Stimulated activated naive CD8-positive, alpha-beta T cell treated with anti-CD3 and anti-CD28 coated beads, Interleukin-15, amount 100 ng/mL, for 72 hours (primary cell): ENCODE results near the gene CD244.
"Not testable (repeated sequence)": the region's sequence is repeated elsewhere in the genome, so short reads cannot be mapped to it uniquely, and the experiment has no call there.

Experiments used
- ATAC-seq: fragments of 150-1000 bp; cut with Tn5 transposase; 2 replicates; pipeline ENCODE4 v1.10.0; 2021; ENCODE audit warnings: mild to moderate bottlenecking, moderate library complexity
- DNase-seq, 2 donors: peaks; one replicate each; pipeline ENCODE4 v3.0.0; 2021 to 2022
- H3K27ac Mint-ChIP-seq, 2 donors: one replicate each; pipeline ENCODE4 v1.8.0; 2022; ENCODE audit warnings: mild to moderate bottlenecking in 2 of 2, mixed read lengths in 2 of 2, moderate library complexity in 2 of 2
- H3K27me3 Mint-ChIP-seq: one replicate; pipeline ENCODE4 v1.8.0; 2022; ENCODE audit warnings: mixed read lengths
- H3K4me1 Mint-ChIP-seq: one replicate; pipeline ENCODE4 v1.8.0; 2022; ENCODE audit warnings: mild to moderate bottlenecking, mixed read lengths
- H3K4me3 Mint-ChIP-seq, 2 donors: one replicate each; pipeline ENCODE4 v1.8.0; 2022; ENCODE audit warnings: mild to moderate bottlenecking in 2 of 2, mixed read lengths in 2 of 2, moderate library complexity in 1 of 2
- H3K9me3 Mint-ChIP-seq, 2 donors: one replicate each; pipeline ENCODE4 v1.8.0; 2022; ENCODE audit warnings: mixed read lengths in 2 of 2

Gene CD244

GRCh38 chr1:160862203-160863060 is at the start of gene CD244:
Gene CD244 (minus strand): TSS chr1:160862887. CDS start chr1:160862677, 210 bp downstream.
- Mint-ChIP-seq H3K4me3 (peak within 1 kb of the TSS; percentile 36 to 37), H3K9me3 (no peaks in the 10 kb centered on the region), H3K27ac (peak within 1 kb of the TSS; percentile 14 to 43), H3K4me1 (peaks cover 31% of the 10 kb centered on the region), H3K27me3 (no peaks in the 10 kb centered on the region)
- ATAC-seq (peak; percentile 99), DNase-seq (peak; percentile 51 to 80)

- DNase-seq (no peak), ATAC-seq (no peak)
- H3K27ac Mint-ChIP-seq, result no peak overlapping the region
- peaks cover 7% of the 10 kb centered on the region for H3K27me3 Mint-ChIP-seq
- no peaks in the 10 kb centered on the region for H3K9me3 Mint-ChIP-seq
- H3K4me1 Mint-ChIP-seq, result no peaks in the 10 kb centered on the region
- no peak overlapping the region for H3K4me3 Mint-ChIP-seq
Measured at GRCh38 chr1:160911925-160912324, 49.2 kb upstream of the CD244 start.

- Mint-ChIP-seq H3K9me3 (no peaks in the 10 kb centered on the region), H3K27ac (no peak overlapping the region), H3K4me1 (no peaks in the 10 kb centered on the region), H3K4me3 (no peak overlapping the region), H3K27me3 (peaks cover 6% of the 10 kb centered on the region)
- ATAC-seq, result no peak
- DNase-seq, result no peak
Measured at GRCh38 chr1:160911441-160911840, 48.8 kb upstream of the CD244 start.

GRCh38 chr1:160910170-160910750 is 47.6 kb upstream of the CD244 start:
- no peaks in the 10 kb centered on the region for H3K27me3 Mint-ChIP-seq
- ATAC-seq (no peak), DNase-seq (no peak)
- H3K4me3 Mint-ChIP-seq, result no peak overlapping the region
- H3K9me3 Mint-ChIP-seq, result no peaks in the 10 kb centered on the region
- no peak overlapping the region for H3K27ac Mint-ChIP-seq
- H3K4me1 Mint-ChIP-seq, result no peaks in the 10 kb centered on the region

- H3K4me3 Mint-ChIP-seq, result no peak overlapping the region
- H3K4me1 Mint-ChIP-seq, result no peaks in the 10 kb centered on the region
- DNase-seq (no peak), ATAC-seq (no peak)
- H3K9me3 Mint-ChIP-seq, result no peaks in the 10 kb centered on the region
- no peaks in the 10 kb centered on the region for H3K27me3 Mint-ChIP-seq
- H3K27ac Mint-ChIP-seq, result no peak overlapping the region
Measured at GRCh38 chr1:160907976-160908375, 45.3 kb upstream of the CD244 start.

- H3K4me1 Mint-ChIP-seq, result no peaks in the 10 kb centered on the region
- no peak for DNase-seq
- peaks cover 0 to 1% of the 10 kb centered on the region in 2 donors for H3K9me3 Mint-ChIP-seq
- no peak for ATAC-seq
- H3K27me3 Mint-ChIP-seq, result peaks cover 8% of the 10 kb centered on the region
- H3K27ac Mint-ChIP-seq, result no peak overlapping the region
- H3K4me3 Mint-ChIP-seq, result no peak overlapping the region
Measured at GRCh38 chr1:160905617-160905989, 42.9 kb upstream of the CD244 start.

GRCh38 chr1:160904783-160905616 is 42.3 kb upstream of the CD244 start:
- Mint-ChIP-seq H3K9me3 (peaks cover 0 to 7% of the 10 kb centered on the region in 2 donors), H3K4me3 (no peak overlapping the region), H3K27ac (no peak overlapping the region), H3K27me3 (peaks cover 8% of the 10 kb centered on the region), H3K4me1 (no peaks in the 10 kb centered on the region)
- no peak for ATAC-seq
- no peak for DNase-seq

- DNase-seq, ATAC-seq: not testable (repeated sequence)
Measured at GRCh38 chr1:160902251-160902650, 39.6 kb upstream of the CD244 start.

GRCh38 chr1:160901768-160902167 is 39.1 kb upstream of the CD244 start:
- peaks cover 14% of the 10 kb centered on the region for H3K27me3 Mint-ChIP-seq
- ATAC-seq (no peak), DNase-seq (no peak)
- H3K27ac Mint-ChIP-seq, result no peak overlapping the region
- no peak overlapping the region for H3K4me3 Mint-ChIP-seq
- H3K9me3 Mint-ChIP-seq, result peaks cover 0 to 25% of the 10 kb centered on the region in 2 donors
- no peaks in the 10 kb centered on the region for H3K4me1 Mint-ChIP-seq

More at GRCh38 chr1:160902251-160902650, 39.6 kb upstream of the CD244 start:
- not testable (repeated sequence) for H3K27ac Mint-ChIP-seq, H3K4me1 Mint-ChIP-seq, H3K4me3 Mint-ChIP-seq, H3K27me3 Mint-ChIP-seq
- H3K9me3 Mint-ChIP-seq, result peaks cover 0 to 25% of the 10 kb centered on the region in 2 donors

- H3K9me3 Mint-ChIP-seq, result peaks cover 0 to 25% of the 10 kb centered on the region in 2 donors
- H3K4me3 Mint-ChIP-seq, ATAC-seq, H3K27ac Mint-ChIP-seq, H3K4me1 Mint-ChIP-seq, DNase-seq: not testable (repeated sequence)
- peaks cover 24% of the 10 kb centered on the region for H3K27me3 Mint-ChIP-seq
Measured at GRCh38 chr1:160900683-160901082, 38.0 kb upstream of the CD244 start.

GRCh38 chr1:160894368-160895135 is 31.9 kb upstream of the CD244 start:
- not testable (repeated sequence) for DNase-seq, H3K4me1 Mint-ChIP-seq, H3K4me3 Mint-ChIP-seq, H3K27ac Mint-ChIP-seq, ATAC-seq
- peaks cover 9 to 34% of the 10 kb centered on the region in 2 donors for H3K9me3 Mint-ChIP-seq
- peaks cover 27% of the 10 kb centered on the region for H3K27me3 Mint-ChIP-seq

- DNase-seq, result no peak
- peaks cover 19% of the 10 kb centered on the region for H3K27me3 Mint-ChIP-seq
Measured at GRCh38 chr1:160891474-160891873, 28.8 kb upstream of the CD244 start.

GRCh38 chr1:160888926-160889325 is 26.2 kb upstream of the CD244 start:
- no peak overlapping the region for H3K4me3 Mint-ChIP-seq
- DNase-seq, result no peak
- no peak for ATAC-seq
- H3K9me3 Mint-ChIP-seq, result peaks cover 5 to 7% of the 10 kb centered on the region in 2 donors
- peaks cover 10% of the 10 kb centered on the region for H3K4me1 Mint-ChIP-seq
- no peaks in the 10 kb centered on the region for H3K27me3 Mint-ChIP-seq
- H3K27ac Mint-ChIP-seq, result no peak overlapping the region

More at GRCh38 chr1:160891474-160891873, 28.8 kb upstream of the CD244 start:
- peaks cover 9 to 21% of the 10 kb centered on the region in 2 donors for H3K9me3 Mint-ChIP-seq
- no peaks in the 10 kb centered on the region for H3K4me1 Mint-ChIP-seq
- no peak overlapping the region for H3K4me3 Mint-ChIP-seq
- no peak overlapping the region for H3K27ac Mint-ChIP-seq
- ATAC-seq, result no peak

- DNase-seq (no peak), ATAC-seq (no peak)
- H3K27me3 Mint-ChIP-seq, result no peaks in the 10 kb centered on the region
- no peak overlapping the region for H3K27ac Mint-ChIP-seq
- H3K9me3 Mint-ChIP-seq, result no peaks in the 10 kb centered on the region
- peaks cover 10% of the 10 kb centered on the region for H3K4me1 Mint-ChIP-seq
- H3K4me3 Mint-ChIP-seq, result no peak overlapping the region
Measured at GRCh38 chr1:160887071-160887470, 24.4 kb upstream of the CD244 start.

- no peak within 1 kb of the TSS for H3K4me3 Mint-ChIP-seq
- peaks cover 10% of the 10 kb centered on the region for H3K4me1 Mint-ChIP-seq
- no peaks in the 10 kb centered on the region for H3K9me3 Mint-ChIP-seq
- DNase-seq (no peak), ATAC-seq (no peak)
- H3K27ac Mint-ChIP-seq, result no peak within 1 kb of the TSS
- no peaks in the 10 kb centered on the region for H3K27me3 Mint-ChIP-seq
Measured at GRCh38 chr1:160885042-160885441, 22.4 kb upstream of the CD244 start, which contains the start of gene ITLN1. Gene ITLN1 (minus strand): TSS chr1:160885180. CDS start chr1:160884877, 303 bp downstream.
